T1000 (cell line): ENCODE data around the gene KCP.

Experiments used
- DNase-seq: peaks from one replicate; lab custom pipeline; 2025; ENCODE audit warnings: mixed read lengths; lab: John Stamatoyannopoulos, UW

The KCP gene

DNA sequence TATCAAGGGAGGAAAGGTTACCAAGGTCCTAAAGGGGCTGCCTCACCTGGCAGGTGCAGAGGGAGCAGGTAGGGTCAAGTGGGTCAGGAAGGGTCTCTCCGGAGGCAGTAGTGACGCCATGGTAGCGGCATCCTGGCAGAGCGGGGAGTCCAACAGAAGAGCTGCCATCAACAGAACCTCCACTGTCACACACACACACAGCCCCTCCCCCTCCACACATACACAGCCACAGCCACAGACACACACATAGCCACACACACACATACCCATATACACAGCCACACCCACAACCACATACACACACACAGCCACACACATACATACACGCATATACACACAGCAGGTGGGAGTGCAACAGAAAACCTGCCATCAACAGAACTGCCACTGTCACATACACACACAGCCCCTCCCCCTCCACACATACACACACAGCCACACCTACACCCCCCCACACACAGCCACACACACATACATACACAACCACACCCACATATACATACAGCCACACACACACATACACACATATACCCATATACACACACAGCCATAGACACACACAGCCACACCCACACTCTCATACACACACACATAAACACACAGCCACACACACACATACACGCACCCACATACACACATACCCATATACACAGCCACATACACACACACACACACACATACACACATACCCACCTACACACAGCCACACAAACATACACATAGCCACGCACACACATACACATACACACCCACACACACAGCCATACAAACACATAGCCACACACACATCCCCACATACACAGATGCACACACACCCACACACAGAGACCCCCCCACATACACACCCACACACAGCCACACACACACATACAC, 23.1 kb downstream of the KCP start:
- no peak for DNase-seq

DNA sequence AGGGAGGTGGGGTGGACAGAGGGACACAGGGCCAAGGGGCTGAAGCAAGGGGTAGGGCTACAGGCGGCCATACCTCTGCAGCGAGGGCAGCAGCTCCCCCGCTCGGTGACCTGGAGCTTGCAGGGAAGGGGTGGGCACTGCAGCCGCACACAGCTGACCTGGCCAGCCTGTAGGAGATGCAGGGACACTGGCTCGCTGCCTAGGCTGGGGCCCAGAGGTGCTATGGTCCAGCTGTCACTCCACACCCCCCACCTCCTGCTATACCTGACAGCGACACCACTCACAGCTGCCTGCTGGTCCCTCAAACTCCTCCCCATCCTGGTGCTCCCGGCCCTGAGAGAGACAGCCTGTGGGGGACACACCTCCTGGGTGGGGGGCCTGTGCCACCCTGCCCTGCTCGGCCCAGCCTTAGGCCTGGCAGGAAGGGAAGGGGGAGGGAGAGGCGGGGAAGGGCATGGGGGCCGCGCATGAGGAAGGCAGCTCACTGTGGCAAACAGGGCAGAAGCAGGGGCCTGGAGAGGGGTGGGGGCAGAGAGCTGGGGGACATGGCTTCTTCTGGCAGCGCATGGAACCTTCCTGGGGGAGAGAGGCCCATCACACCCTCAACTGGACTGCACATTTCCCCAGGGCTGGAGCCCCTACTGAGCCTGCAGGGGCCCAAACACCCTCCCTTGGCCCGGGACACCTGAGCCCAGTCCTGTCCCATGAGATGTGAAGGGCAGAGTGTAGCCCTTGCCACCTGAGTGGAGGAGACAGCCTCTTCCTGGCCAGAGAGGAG, 23.9 kb downstream of the KCP start:
- DNase-seq, result no peak

DNA sequence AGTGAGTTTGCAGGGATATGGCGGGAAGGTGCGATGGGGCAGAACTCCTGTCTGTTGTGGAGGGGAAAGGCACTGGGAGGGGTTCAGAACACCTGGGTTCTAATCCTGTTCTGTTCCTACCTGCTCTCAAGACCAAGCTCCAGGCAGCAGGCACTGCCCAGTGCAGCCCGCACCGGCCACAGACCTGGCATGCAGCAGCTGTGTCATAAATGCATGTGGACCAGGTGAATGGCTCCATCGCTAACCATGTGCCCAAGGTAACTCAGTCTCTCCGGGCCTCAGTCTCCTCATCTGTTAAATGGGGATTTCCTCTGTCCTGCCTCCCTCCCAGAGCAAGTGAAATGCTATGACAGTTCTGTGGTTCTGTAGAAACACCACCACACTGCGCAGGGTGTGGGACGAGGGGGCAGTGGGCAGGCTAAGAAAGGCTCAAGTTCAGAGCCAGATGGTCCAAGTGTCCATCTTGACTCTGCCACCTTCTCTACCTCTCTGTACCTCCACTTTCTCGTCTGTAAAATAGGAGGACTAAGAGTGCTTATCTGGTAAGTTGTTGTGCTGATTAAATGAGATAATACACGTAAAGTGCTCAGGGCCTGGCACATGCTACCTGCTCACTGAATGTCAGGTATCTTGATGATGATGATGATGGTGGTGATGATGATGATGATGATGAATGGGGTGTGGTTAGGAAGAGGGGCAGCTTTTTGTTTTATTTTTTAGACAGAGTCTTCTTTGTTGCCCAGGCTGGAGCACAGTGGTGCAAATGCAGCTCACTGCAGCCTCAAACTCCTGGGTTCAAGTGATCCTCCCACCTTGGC, 24.9 kb downstream of the KCP start:
- no peak for DNase-seq

- no peak for DNase-seq
Measured at GRCh38 chr7:128884561-128885369, 25.7 kb downstream of the KCP start.

DNA sequence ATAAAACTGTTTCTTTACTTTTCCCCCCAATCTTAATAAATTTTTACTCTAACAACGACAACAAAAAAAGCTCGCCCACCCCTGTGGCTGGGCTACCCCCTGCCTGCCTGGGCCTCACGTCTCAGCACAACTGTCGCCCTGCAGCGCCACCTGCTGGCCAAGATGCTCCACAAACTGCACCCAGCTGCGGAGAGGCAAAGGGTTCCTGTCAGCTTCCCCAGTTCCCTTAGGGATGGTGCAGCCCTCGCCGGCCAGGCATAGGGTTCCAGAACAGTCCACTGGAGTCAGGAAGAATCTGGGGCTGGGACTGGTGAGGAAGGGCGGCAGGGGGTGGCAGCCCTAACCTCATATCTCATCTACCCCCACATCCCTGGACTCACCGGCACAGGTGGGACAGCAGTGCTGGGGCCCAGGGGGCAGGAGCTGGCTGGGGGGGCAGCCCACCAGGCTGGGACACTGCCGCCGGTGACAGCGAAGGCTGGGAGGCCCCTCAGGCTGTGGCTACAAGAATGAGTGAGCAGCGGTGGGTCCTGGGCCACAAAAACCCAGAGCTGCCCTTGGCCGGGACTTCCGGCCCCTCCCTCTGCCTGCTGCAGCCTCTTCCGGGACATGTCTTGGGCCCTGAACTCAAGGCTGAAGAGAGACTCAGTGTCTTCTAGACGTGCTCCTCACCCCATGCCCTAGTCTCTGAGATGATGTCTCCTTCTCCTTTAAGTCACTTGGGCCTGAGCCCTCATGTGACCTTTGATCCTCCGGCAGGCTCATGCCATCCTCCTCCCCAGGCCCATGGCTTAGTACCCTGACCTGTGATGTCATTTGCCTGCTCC, 26.7 kb downstream of the KCP start:
- peak; percentile 55 for DNase-seq

- DNase-seq, result no peak
Measured at GRCh38 chr7:128882134-128882533, 28.4 kb downstream of the KCP start.

DNA sequence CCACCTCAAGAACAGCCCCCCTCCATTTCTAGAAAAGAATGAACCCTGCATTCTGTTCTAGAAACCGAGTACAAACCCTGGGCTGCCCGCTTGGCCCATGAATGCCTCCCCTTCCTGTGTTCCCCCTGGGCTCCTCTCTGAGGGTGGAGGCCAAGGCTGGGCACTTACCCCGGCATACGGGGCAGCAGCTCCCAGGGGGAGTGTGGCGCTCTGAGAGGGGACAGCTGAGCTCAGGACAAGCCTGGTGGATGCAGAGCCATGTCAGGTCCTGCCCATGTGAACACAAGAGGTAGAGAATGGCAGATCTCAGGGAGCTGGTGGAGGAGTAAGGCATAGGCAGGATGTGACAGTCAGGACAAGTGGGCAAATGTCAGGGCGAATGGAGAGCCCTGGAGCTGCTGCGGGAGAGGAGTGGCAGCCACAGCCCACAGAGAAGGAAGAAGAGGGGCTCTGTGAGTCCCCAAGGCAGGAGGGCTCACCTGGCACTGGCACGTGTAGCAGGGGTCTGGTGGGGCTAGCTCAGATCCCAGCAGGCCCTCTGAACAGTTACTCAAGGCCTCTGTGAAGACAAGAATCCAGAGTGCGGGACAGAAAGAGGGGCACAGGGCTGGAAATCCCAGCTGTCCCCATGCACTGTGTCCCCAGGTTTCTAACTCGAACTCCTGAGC, 28.9 kb downstream of the KCP start:
- DNase-seq, result no peak

DNA sequence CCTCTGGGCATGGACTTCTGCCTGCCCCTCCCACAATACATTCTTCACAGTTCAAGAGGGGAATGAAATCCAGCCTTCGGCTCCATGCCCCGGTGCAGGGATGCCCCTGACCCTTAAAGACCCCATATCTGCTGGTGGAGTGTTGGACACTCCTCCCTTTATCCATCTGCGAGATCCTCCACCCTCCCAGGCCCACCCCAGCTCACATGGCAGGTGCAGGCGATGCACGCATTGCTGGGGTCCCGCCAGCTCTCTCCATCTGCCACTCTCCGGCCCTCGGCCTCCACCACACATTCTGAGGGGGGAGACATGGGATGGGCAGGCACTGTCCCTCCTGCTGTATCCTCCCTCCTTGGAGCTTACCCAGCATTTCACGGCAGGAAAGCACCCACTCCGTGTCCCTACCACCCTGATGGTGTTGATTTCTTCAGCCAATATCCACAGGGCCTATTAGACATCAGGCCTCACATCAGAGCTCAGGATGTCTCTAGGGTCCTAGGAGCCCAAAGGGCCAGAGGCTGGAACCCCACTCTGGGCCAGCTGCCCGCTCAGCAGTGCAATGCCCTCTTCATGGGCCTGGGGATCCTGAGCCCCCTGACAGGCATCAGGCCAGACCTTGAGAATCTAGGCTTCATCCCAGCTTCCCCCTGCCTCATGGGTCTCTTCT, 29.6 kb downstream of the KCP start:
- DNase-seq, result no peak

DNA sequence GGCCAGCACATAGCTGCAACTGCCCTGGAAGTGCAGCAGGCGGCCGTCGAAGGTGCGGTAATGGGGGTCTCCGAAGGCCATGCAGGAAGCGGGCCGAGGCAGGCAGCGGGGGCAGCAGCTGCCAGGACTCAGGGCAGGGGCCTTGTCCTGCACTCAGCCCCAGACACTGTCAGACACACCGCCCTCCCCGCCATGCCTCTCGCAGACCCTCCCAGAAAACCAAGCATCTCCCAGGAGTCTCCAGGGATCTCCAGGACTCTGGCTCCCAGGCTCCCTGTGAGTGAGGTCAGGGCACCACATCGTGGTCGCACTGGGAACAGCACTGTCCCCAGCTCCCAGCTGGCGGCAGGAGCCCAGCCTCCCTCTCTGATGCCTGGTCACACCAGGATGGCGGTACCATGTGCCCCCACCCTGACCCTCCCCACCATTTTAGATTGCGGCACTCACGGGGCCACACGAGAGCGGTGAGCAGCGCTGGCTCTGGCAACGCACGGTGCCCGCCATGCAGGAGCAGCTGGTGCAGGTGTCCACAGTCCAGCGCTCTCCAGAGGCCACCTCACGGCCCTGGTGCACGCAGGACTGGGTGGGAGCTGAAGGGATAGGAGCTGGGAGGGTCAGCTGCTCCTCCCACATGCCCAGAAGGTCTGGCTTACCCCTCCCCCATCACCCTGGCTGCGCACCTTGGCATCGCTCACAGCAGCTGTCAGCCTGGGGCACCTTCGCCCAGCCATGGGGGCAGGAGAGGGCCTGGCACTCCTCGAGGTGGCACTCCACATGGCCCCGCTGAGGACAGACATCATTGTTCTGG, 30.4 kb downstream of the KCP start:
- DNase-seq, result peak; percentile 25

- DNase-seq, result no peak
Measured at GRCh38 chr7:128879461-128879938, 31.0 kb downstream of the KCP start.

DNA sequence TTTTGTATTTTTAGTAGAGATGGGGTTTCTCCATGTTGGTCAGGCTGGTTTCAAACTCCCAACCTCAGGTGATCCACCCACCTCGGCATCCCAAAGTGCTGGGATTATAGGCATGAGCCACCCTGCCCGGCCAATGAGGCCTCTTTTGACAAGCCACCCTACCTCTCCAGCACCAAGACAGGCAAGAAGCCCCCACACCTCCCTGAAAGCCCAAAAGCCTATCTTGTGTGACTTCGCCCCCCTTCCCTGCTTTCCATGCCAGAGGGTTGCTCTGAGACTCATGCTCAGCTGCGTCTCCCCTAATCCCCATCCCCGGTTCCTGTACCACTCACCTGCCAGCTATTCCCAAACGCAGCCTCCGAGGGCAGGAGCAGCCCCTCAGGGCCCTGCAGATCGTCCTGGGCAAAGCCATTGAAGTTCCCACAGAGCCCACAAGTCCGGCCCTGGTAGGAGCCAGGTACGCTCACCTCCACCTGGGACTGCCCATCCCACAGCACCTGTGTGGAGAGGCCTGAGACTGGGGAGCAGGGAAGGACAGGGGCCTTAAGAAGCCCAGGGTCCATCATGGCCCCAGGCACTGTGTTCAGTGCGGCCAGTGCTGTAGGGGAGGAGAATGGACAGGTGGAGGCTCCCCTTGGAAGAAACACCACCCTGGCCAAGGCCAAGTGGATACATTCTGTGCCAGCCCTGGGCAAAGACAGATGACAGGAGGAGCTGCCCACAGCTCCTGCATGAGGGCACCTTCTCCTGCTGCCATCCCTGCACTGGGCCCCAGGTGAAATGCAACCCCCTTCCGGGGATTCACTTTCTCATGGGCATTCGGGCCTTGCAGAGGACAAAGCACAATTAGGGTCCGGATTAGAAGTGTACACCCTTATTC, 32.0 kb downstream of the KCP start:
- DNase-seq, result no peak

DNA sequence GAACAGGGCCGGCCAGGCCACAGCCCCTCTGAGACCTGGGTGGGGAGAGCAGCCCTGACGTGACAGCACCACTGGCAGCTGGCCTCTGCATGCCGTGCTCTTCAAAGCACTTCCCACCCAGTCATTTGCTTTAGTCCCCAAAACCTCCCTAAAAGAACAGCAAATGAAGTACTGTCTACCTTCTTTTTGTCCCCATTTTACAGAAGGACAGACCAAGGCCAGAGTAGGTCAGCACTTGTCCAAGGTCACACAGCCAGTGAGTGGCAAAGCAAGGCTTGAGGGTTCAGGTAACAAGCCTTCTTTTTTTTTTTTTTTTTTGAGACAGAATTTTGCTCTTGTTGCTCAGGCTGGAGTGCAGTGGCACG, 32.8 kb downstream of the KCP start:
- DNase-seq, result no peak

DNA sequence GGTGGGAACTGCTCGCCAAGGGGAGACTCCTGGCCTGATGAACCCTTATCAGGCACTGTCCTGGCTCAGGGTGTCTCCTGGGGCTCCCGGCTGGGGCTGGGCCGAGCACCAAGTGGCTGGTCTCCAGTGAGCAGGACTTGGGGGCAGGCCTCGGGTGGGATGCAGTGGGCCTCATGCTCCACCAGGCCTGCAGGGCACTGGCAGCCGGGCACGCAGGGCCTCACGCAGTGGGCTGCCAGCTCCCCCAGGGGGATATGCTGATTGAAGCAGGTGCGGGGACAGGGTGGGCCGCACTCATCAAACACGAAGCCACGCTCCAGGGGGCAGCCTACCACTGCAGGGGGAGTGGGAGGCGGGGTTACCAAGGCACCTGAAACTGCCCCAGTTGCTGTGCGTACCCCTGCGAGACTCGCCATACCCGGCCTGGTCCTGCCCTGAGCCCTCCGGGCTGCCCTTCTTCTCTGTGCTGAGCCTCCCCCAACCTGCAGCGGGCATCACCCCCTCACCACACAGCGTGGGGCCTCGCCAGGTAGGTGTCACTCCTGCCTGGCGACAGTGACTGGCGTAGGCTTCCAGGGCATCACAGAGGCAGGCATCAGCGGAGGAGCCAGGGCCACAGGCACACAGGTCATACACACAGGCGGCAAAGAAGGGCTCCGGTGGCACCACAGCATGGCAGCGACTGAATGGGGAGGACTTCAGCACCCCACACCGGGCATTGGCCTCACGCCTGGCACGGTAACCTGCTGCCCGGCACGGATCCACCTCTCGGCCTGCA, 33.3 kb downstream of the KCP start:
- DNase-seq, result no peak

GRCh38 chr7:128876586-128876977, 33.9 kb downstream of the KCP start:
- no peak for DNase-seq

DNA sequence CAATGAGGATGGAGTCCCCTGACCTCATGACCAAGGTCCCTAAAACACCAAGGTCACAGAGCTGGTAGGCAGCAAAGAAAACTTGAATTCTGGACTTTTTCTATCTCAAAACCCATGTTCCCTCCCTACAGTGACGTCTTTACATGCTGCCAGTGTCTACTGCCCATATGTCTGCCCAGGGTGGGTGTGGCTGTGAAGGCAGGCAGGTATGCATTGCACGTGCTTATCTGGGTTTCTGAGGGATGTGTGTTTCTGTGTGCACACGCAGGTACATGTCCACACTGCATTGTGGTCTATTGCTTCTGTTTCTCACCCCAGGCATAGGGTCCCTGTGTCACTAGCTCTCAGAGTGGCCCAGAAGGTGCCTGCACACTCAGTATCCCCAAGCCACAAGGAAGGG, 34.4 kb downstream of the KCP start:
- no peak for DNase-seq

- DNase-seq, result no peak
Measured at GRCh38 chr7:128875523-128875948, 35.0 kb downstream of the KCP start.
